ENCODE data around the gene CES3. TPM values are rescaled to one million over a fixed set of nuclear protein-coding genes. Genes with fewer than 3 reads are reported as not detected.
"Not testable (repeated sequence)": the region's sequence is repeated elsewhere in the genome, so short reads cannot be mapped to it uniquely, and the experiment has no call there.

CES3 gene
- total RNA-seq, 1 experiment from 2014 or later: 0.64 TPM

DNA sequence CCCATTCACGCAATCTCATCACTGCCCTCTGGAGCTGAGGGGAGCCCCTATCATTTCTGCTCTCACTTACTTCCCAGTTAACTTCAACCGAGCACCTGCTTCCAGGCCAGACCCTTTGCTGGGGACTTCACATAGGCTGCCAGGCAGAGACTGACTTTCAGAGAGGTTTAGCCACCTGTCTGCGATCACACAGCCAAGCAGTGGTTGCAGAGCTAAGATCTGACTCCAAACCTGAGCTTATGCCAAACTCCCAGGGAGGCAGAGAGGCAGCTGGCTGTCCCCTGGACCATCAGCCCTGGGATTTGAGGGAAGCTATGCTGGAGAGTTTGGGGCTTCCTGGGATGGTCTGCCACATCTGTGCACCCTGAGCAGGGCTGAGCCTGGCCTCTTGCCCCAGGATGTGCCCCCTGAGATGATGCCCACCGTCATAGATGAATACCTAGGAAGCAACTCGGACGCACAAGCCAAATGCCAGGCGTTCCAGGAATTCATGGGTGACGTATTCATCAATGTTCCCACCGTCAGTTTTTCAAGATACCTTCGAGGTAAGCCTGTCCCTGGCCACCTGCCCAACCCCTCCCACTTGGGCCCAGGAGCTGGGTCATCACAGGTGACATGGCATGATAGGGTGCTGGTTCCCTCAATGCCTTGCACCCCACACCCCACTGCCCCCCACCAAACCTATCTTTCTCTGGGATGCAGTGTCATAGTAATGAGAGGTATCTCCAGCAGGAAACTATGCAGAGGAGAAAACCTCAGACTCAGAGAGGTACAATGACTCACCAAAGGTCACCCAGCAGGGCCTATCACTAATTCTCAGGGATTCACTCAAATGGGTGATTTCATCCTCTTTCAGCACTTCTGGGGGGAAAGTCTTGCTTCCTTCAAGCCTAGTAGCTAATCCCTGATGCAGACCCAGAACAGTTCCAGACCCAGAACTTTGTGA lies 10.0 kb downstream of the CES3 start:
- CTCF ChIA-PET: interaction anchor here (0.8 kb wide), 1 partner anchor 213 kb away, joined by 3 read pairs; no protein-coding TSS in a partner anchor
- Mint-ChIP-seq H3K27me3 (ENCODE audit: unreplicated experiment) (peaks cover 64% of the 10 kb centered on the region), H3K9me3 (ENCODE audit: low read depth, unreplicated experiment) (no peaks in the 10 kb centered on the region), H3K27ac (ENCODE audit: unreplicated experiment) (no peak overlapping the region), H3K36me3 (ENCODE audit: insufficient read depth, unreplicated experiment) (peaks cover 5% of the 10 kb centered on the region), H3K4me3 (ENCODE audit: low read depth, unreplicated experiment) (no peak overlapping the region), H3K4me1 (ENCODE audit: low read depth, unreplicated experiment) (no peaks in the 10 kb centered on the region)
- no TSS peak for BruUV-seq (replicated peaks)
- intact Hi-C loops (cut with micrococcal nuclease; ENCODE audit: unreplicated experiment): no loop called here
- DNase-seq: peak; percentile 40
- no peak for TF ChIP-seq CTCF (IDR thresholded peaks at IDR 0.05; ENCODE audit: unreplicated experiment)

DNA sequence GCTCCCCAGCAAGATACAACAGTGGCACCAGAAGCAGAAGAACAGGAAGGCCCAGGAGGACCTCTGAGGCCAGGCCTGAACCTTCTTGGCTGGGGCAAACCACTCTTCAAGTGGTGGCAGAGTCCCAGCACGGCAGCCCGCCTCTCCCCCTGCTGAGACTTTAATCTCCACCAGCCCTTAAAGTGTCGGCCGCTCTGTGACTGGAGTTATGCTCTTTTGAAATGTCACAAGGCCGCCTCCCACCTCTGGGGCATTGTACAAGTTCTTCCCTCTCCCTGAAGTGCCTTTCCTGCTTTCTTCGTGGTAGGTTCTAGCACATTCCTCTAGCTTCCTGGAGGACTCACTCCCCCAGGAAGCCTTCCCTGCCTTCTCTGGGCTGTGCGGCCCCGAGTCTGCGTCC lies 11.9 kb downstream of the CES3 start:
- DNase-seq: no peak
- BruUV-seq (replicated peaks): no TSS peak
- intact Hi-C loops (cut with micrococcal nuclease; ENCODE audit: unreplicated experiment): no loop called here
- no peak for TF ChIP-seq CTCF (IDR thresholded peaks at IDR 0.05; ENCODE audit: unreplicated experiment)
- CTCF ChIA-PET: interaction anchor here (0.6 kb wide), 1 partner anchor 193 kb away, joined by 4 read pairs; no protein-coding TSS in a partner anchor
- no peak overlapping the region for H3K27ac Mint-ChIP-seq (ENCODE audit: unreplicated experiment)
- H3K4me3 Mint-ChIP-seq (ENCODE audit: low read depth, unreplicated experiment): no peak overlapping the region
- no peaks in the 10 kb centered on the region for H3K9me3 Mint-ChIP-seq (ENCODE audit: low read depth, unreplicated experiment)
- H3K36me3 Mint-ChIP-seq (ENCODE audit: insufficient read depth, unreplicated experiment): no peaks in the 10 kb centered on the region
- H3K27me3 Mint-ChIP-seq (ENCODE audit: unreplicated experiment): peaks cover 56% of the 10 kb centered on the region
- H3K4me1 Mint-ChIP-seq (ENCODE audit: low read depth, unreplicated experiment): no peaks in the 10 kb centered on the region

DNA sequence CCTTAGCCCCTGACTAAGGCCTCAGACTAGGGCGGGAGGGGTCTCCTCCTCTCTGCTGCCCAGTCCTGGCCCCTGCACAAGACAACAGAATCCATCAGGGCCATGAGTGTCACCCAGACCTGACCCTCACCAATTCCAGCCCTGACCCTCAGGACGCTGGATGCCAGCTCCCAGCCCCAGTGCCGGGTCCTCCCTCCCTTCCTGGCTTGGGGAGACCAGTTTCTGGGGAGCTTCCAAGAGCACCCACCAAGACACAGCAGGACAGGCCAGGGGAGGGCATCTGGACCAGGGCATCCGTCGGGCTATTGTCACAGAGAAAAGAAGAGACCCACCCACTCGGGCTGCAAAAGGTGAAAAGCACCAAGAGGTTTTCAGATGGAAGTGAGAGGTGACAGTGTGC lies 12.7 kb downstream of the CES3 start:
- Mint-ChIP-seq H3K27me3 (ENCODE audit: unreplicated experiment) (peaks cover 52% of the 10 kb centered on the region), H3K27ac (ENCODE audit: unreplicated experiment) (no peak overlapping the region), H3K36me3 (ENCODE audit: insufficient read depth, unreplicated experiment) (no peaks in the 10 kb centered on the region), H3K4me3 (ENCODE audit: low read depth, unreplicated experiment) (no peak overlapping the region), H3K4me1 (ENCODE audit: low read depth, unreplicated experiment) (no peaks in the 10 kb centered on the region), H3K9me3 (ENCODE audit: low read depth, unreplicated experiment) (no peaks in the 10 kb centered on the region)
- intact Hi-C loops (cut with micrococcal nuclease; ENCODE audit: unreplicated experiment): no loop called here
- CTCF ChIA-PET: no interaction called here
- no peak for DNase-seq
- no TSS peak for BruUV-seq (replicated peaks)
- TF ChIP-seq CTCF (IDR thresholded peaks at IDR 0.05; ENCODE audit: unreplicated experiment): no peak

DNA sequence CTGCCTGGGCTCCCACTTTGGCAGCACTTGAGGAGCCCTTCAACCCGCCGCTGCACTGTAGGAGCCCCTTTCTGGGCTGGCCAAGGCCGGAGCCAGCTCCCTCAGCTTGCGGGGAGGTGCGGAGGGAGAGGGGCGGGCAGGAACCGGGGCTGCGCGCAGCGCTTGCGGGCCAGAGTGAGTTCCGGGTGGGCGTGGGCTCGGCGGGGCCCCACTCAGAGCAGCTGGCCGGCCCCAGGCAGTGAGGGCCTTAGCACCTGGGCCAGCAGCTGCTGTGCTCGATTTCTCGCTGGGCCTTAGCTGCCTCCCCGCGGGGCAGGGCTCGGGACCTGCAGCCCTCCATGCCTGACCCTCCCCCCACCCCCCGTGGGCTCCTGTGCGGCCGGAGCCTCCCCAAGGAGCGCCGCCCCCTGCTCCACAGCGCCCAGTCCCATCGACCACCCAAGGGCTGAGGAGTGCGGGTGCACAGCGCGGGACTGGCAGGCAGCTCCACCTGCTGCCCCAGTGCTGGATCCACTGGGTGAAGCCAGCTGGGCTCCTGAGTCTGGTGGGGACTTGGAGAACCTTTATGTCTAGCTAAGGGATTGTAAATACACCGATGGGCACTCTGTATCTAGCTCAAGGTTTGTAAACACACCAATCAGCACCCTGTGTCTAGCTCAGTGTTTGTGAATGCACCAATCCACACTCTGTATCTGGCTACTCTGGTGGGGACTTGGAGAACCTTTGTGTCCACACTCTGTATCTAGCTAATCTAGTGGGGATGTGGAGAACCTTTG lies 13.3 kb downstream of the CES3 start:
- intact Hi-C loops (cut with micrococcal nuclease; ENCODE audit: unreplicated experiment); H3K36me3 Mint-ChIP-seq (ENCODE audit: insufficient read depth, unreplicated experiment); DNase-seq; H3K4me3 Mint-ChIP-seq (ENCODE audit: low read depth, unreplicated experiment); H3K9me3 Mint-ChIP-seq (ENCODE audit: low read depth, unreplicated experiment); BruUV-seq (replicated peaks); H3K27ac Mint-ChIP-seq (ENCODE audit: unreplicated experiment); H3K4me1 Mint-ChIP-seq (ENCODE audit: low read depth, unreplicated experiment): not testable (repeated sequence)
- CTCF ChIA-PET: interaction anchor here (0.6 to 1.2 kb wide), 2 partner anchors 20 to 79 kb away, joined by 4 to 5 read pairs; no protein-coding TSS in a partner anchor
- peaks cover 50% of the 10 kb centered on the region for H3K27me3 Mint-ChIP-seq (ENCODE audit: unreplicated experiment)

DNA sequence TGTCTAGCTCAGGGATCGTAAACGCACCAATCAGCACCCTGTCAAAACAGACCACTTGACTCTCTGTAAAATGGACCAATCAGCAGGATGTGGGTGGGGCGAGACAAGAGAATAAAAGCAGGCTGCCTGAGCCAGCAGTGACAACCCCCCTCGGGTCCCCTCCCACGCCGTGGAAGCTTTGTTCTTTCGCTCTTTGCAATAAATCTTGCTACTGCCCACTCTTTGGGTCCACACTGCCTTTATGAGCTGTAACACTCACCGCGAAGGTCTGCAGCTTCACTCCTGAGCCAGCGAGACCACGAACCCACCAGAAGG lies 13.8 kb downstream of the CES3 start:
- BruUV-seq (replicated peaks); H3K9me3 Mint-ChIP-seq (ENCODE audit: low read depth, unreplicated experiment); DNase-seq; H3K4me1 Mint-ChIP-seq (ENCODE audit: low read depth, unreplicated experiment); H3K4me3 Mint-ChIP-seq (ENCODE audit: low read depth, unreplicated experiment); H3K27ac Mint-ChIP-seq (ENCODE audit: unreplicated experiment); H3K36me3 Mint-ChIP-seq (ENCODE audit: insufficient read depth, unreplicated experiment): not testable (repeated sequence)
- intact Hi-C loops (cut with micrococcal nuclease; ENCODE audit: unreplicated experiment): loop anchor here (5.0 kb wide), 2 partner anchors 42 to 177 kb away; partner anchors contain the start of gene B3GNT9
- H3K27me3 Mint-ChIP-seq (ENCODE audit: unreplicated experiment): peaks cover 44% of the 10 kb centered on the region
- CTCF ChIA-PET: interaction anchor here (0.6 to 1.2 kb wide), 2 partner anchors 21 to 80 kb away, joined by 4 to 5 read pairs; no protein-coding TSS in a partner anchor
